ENCODE data around the gene LSM14A. TPM values are rescaled to one million over a fixed set of nuclear protein-coding genes. Genes with fewer than 3 reads are reported as not detected.
A peak's percentile ranks its signal among the peaks of the same experiment; 100 is the strongest.
"Not testable (repeated sequence)": the region's sequence is repeated elsewhere in the genome, so short reads cannot be mapped to it uniquely, and the experiment has no call there.

The LSM14A gene
- total RNA-seq: 100 to 1,000 TPM; 111 to 129 TPM
- 167 TPM for polyA plus RNA-seq

- Mint-ChIP-seq H3K36me3 (peaks cover 0 to 33% (median 4%) of the 10 kb centered on the region in 3 donors), H3K27me3 (no peaks in the 10 kb centered on the region), H3K4me1 (peaks cover 43 to 50% (median 44%) of the 10 kb centered on the region in 3 donors), H3K4me3 (peak within 1 kb of the TSS; percentile 92 to 99 (median 96)), H3K27ac (peak within 1 kb of the TSS; percentile 94 to 100 (median 99)), H3K9me3 (no peaks in the 10 kb centered on the region)
- peak; percentile 91 to 96 (median 95) for DNase-seq
- H3K27me3 ChIP-seq (ENCODE audit: insufficient read depth, low read length, poor library complexity, severe bottlenecking): no peaks in the 10 kb centered on the region
- ChIA-PET POLR2A (interaction anchor here (0.5 to 2.6 kb wide), 8 partner anchors 10 to 995 kb away, joined by 3 to 8 read pairs (median 6); partner anchors contain the start of gene ZNF302), CTCF (interaction anchor here (1.4 to 1.9 kb wide), 3 partner anchors 15 to 995 kb away, joined by 3 to 4 read pairs (median 3); no protein-coding TSS in a partner anchor)
- peaks cover 39% of the 10 kb centered on the region for H3K4me1 ChIP-seq (ENCODE audit: insufficient read depth, low read length)
- H3K36me3 ChIP-seq (ENCODE audit: insufficient read depth, low read length): no peaks in the 10 kb centered on the region
- peak within 1 kb of the TSS; percentile 90 for H3K27ac ChIP-seq (ENCODE audit: low read depth, low read length)
- H3K9me3 ChIP-seq (ENCODE audit: low read length): no peaks in the 10 kb centered on the region
- peak within 1 kb of the TSS; percentile 93 for H3K4me3 ChIP-seq (ENCODE audit: low read length)
Observed at GRCh38 chr19:34171877-34172660, at the start of gene LSM14A. TSS of gene LSM14A (plus strand) at chr19:34172504. CDS start at chr19:34172643, 139 bp downstream.

- H3K4me3 ChIP-seq (ENCODE audit: low read length): no peak overlapping the region
- H3K4me3 Mint-ChIP-seq: no peak overlapping the region
- H3K4me1 Mint-ChIP-seq: no peaks in the 10 kb centered on the region
- peaks cover 0 to 4% of the 10 kb centered on the region in 2 donors for H3K27me3 Mint-ChIP-seq
- CTCF ChIA-PET: interaction anchor here (2.6 kb wide), 1 partner anchor 20 kb away, joined by 14 read pairs; no protein-coding TSS in a partner anchor
- H3K36me3 ChIP-seq (ENCODE audit: insufficient read depth, low read length): no peaks in the 10 kb centered on the region
- H3K36me3 Mint-ChIP-seq: no peaks in the 10 kb centered on the region
- POLR2A ChIA-PET: no interaction called here
- H3K9me3 Mint-ChIP-seq: no peaks in the 10 kb centered on the region
- H3K9me3 ChIP-seq (ENCODE audit: low read length): no peaks in the 10 kb centered on the region
- no peak overlapping the region for H3K27ac ChIP-seq (ENCODE audit: low read depth, low read length)
- no peaks in the 10 kb centered on the region for H3K4me1 ChIP-seq (ENCODE audit: insufficient read depth, low read length)
- no peaks in the 10 kb centered on the region for H3K27me3 ChIP-seq (ENCODE audit: insufficient read depth, low read length, poor library complexity, severe bottlenecking)
- H3K27ac Mint-ChIP-seq: peak overlapping the region in 1 of 8 donors; percentile 1
- no peak for DNase-seq
Observed at GRCh38 chr19:34124828-34125227, 47.5 kb upstream of the LSM14A start.

GRCh38 chr19:34126966-34127365, 45.3 kb upstream of the LSM14A start:
- no peaks in the 10 kb centered on the region for H3K36me3 ChIP-seq (ENCODE audit: insufficient read depth, low read length)
- Mint-ChIP-seq H3K9me3 (no peaks in the 10 kb centered on the region), H3K36me3 (no peaks in the 10 kb centered on the region), H3K4me1 (no peaks in the 10 kb centered on the region), H3K27ac (no peak overlapping the region), H3K27me3 (peaks cover 0 to 4% of the 10 kb centered on the region in 2 donors), H3K4me3 (no peak overlapping the region)
- H3K27me3 ChIP-seq (ENCODE audit: insufficient read depth, low read length, poor library complexity, severe bottlenecking): no peaks in the 10 kb centered on the region
- ChIA-PET POLR2A (no interaction called here), CTCF (interaction anchor here (1.5 to 2.6 kb wide), 2 partner anchors 12 to 18 kb away, joined by 3 to 14 read pairs; no protein-coding TSS in a partner anchor)
- H3K4me3 ChIP-seq (ENCODE audit: low read length): no peak overlapping the region
- no peaks in the 10 kb centered on the region for H3K4me1 ChIP-seq (ENCODE audit: insufficient read depth, low read length)
- no peak overlapping the region for H3K27ac ChIP-seq (ENCODE audit: low read depth, low read length)
- no peak for DNase-seq
- H3K9me3 ChIP-seq (ENCODE audit: low read length): no peaks in the 10 kb centered on the region

- no peak for DNase-seq
- Histone ChIP-seq H3K4me1 (ENCODE audit: insufficient read depth, low read length) (no peaks in the 10 kb centered on the region), H3K27me3 (ENCODE audit: insufficient read depth, low read length, poor library complexity, severe bottlenecking) (no peaks in the 10 kb centered on the region), H3K9me3 (ENCODE audit: low read length) (no peaks in the 10 kb centered on the region), H3K4me3 (ENCODE audit: low read length) (no peak overlapping the region), H3K36me3 (ENCODE audit: insufficient read depth, low read length) (no peaks in the 10 kb centered on the region), H3K27ac (ENCODE audit: low read depth, low read length) (no peak overlapping the region)
- H3K27me3 Mint-ChIP-seq: peaks cover 0 to 2% of the 10 kb centered on the region in 2 donors
- no peak overlapping the region for H3K4me3 Mint-ChIP-seq
- H3K4me1 Mint-ChIP-seq: no peaks in the 10 kb centered on the region
- no peaks in the 10 kb centered on the region for H3K36me3 Mint-ChIP-seq
- POLR2A ChIA-PET: no interaction called here
- no peaks in the 10 kb centered on the region for H3K9me3 Mint-ChIP-seq
- CTCF ChIA-PET: interaction anchor here (1.5 kb wide), 1 partner anchor 12 kb away, joined by 3 read pairs; no protein-coding TSS in a partner anchor
- H3K27ac Mint-ChIP-seq: no peak overlapping the region
Observed at GRCh38 chr19:34127684-34128189, 44.6 kb upstream of the LSM14A start.

GRCh38 chr19:34128558-34129250, 43.6 kb upstream of the LSM14A start:
- POLR2A ChIA-PET: no interaction called here
- H3K4me3 Mint-ChIP-seq: no peak overlapping the region

GRCh38 chr19:34131100-34131499, 41.2 kb upstream of the LSM14A start:
- H3K4me3 ChIP-seq (ENCODE audit: low read length): no peak overlapping the region
- no peaks in the 10 kb centered on the region for H3K9me3 ChIP-seq (ENCODE audit: low read length)
- CTCF ChIA-PET: interaction anchor here (0.7 to 1.8 kb wide), 2 partner anchors 14 to 27 kb away, joined by 3 to 5 read pairs; no protein-coding TSS in a partner anchor
- Mint-ChIP-seq H3K27ac (peak overlapping the region in 1 of 8 donors; percentile 29), H3K4me3 (peak overlapping the region in 1 of 7 donors; percentile 20), H3K27me3 (no peaks in the 10 kb centered on the region), H3K9me3 (no peaks in the 10 kb centered on the region), H3K36me3 (peaks cover 0 to 4% (median 0%) of the 10 kb centered on the region in 3 donors), H3K4me1 (peaks cover 0 to 18% (median 6%) of the 10 kb centered on the region in 3 donors)
- POLR2A ChIA-PET: no interaction called here
- H3K4me1 ChIP-seq (ENCODE audit: insufficient read depth, low read length): peaks cover 8% of the 10 kb centered on the region
- no peak for DNase-seq
- no peak overlapping the region for H3K27ac ChIP-seq (ENCODE audit: low read depth, low read length)
- no peaks in the 10 kb centered on the region for H3K27me3 ChIP-seq (ENCODE audit: insufficient read depth, low read length, poor library complexity, severe bottlenecking)
- H3K36me3 ChIP-seq (ENCODE audit: insufficient read depth, low read length): no peaks in the 10 kb centered on the region

More at GRCh38 chr19:34128558-34129250, 43.6 kb upstream of the LSM14A start:
- Histone ChIP-seq H3K4me1 (ENCODE audit: insufficient read depth, low read length) (no peaks in the 10 kb centered on the region), H3K27ac (ENCODE audit: low read depth, low read length) (no peak overlapping the region), H3K36me3 (ENCODE audit: insufficient read depth, low read length) (no peaks in the 10 kb centered on the region), H3K4me3 (ENCODE audit: low read length) (no peak overlapping the region), H3K27me3 (ENCODE audit: insufficient read depth, low read length, poor library complexity, severe bottlenecking) (no peaks in the 10 kb centered on the region), H3K9me3 (ENCODE audit: low read length) (no peaks in the 10 kb centered on the region)
- Mint-ChIP-seq H3K27me3 (no peaks in the 10 kb centered on the region), H3K9me3 (no peaks in the 10 kb centered on the region), H3K36me3 (no peaks in the 10 kb centered on the region), H3K4me1 (no peaks in the 10 kb centered on the region), H3K27ac (no peak overlapping the region)
- no peak for DNase-seq
- CTCF ChIA-PET: no interaction called here

- DNase-seq; H3K9me3 Mint-ChIP-seq; H3K4me3 ChIP-seq (ENCODE audit: low read length); POLR2A ChIA-PET; H3K27me3 Mint-ChIP-seq; H3K27me3 ChIP-seq (ENCODE audit: insufficient read depth, low read length, poor library complexity, severe bottlenecking); H3K27ac ChIP-seq (ENCODE audit: low read depth, low read length); H3K27ac Mint-ChIP-seq; H3K4me1 ChIP-seq (ENCODE audit: insufficient read depth, low read length); H3K9me3 ChIP-seq (ENCODE audit: low read length); H3K36me3 ChIP-seq (ENCODE audit: insufficient read depth, low read length); H3K4me3 Mint-ChIP-seq; CTCF ChIA-PET; H3K36me3 Mint-ChIP-seq: not testable (repeated sequence)
- peaks cover 0 to 18% (median 6%) of the 10 kb centered on the region in 3 donors for H3K4me1 Mint-ChIP-seq
Observed at GRCh38 chr19:34132145-34132544, 40.2 kb upstream of the LSM14A start.

- H3K4me3 ChIP-seq (ENCODE audit: low read length); H3K27me3 Mint-ChIP-seq; CTCF ChIA-PET: not testable (repeated sequence)
Observed at GRCh38 chr19:34132706-34133105, 39.6 kb upstream of the LSM14A start.

More at GRCh38 chr19:34132706-34133105, 39.6 kb upstream of the LSM14A start:
- H3K27me3 ChIP-seq (ENCODE audit: insufficient read depth, low read length, poor library complexity, severe bottlenecking); H3K9me3 Mint-ChIP-seq; POLR2A ChIA-PET; H3K4me1 ChIP-seq (ENCODE audit: insufficient read depth, low read length); H3K27ac ChIP-seq (ENCODE audit: low read depth, low read length); H3K9me3 ChIP-seq (ENCODE audit: low read length); H3K27ac Mint-ChIP-seq; H3K4me3 Mint-ChIP-seq; H3K36me3 ChIP-seq (ENCODE audit: insufficient read depth, low read length); DNase-seq; H3K36me3 Mint-ChIP-seq: not testable (repeated sequence)
- H3K4me1 Mint-ChIP-seq: peaks cover 0 to 18% (median 6%) of the 10 kb centered on the region in 3 donors
